ENCODE measurements around the gene NPBWR2.

- TF ChIP-seq CTCF (conservative IDR thresholded peaks at IDR 0.05 in 1 of 2, IDR thresholded peaks at IDR 0.05 in 1 of 2; ENCODE audit: low read depth in 1 of 2, low read length in 2 of 2): no peak
- TF ChIP-seq EZH2 (IDR thresholded peaks at IDR 0.05; ENCODE audit: low read length, missing control alignments): no peak
Measured at GRCh38 chr20:64068386-64069208, 38.8 kb downstream of the NPBWR2 start.
